NCI-H2107 treated with DMSO at 0.1 percent for 48 hours (cell line): ENCODE results near the gene MTMR3.
"Not testable (repeated sequence)": the region's sequence is repeated elsewhere in the genome, so short reads cannot be mapped to it uniquely, and the experiment has no call there.

ENCODE experiments used
- DNase-seq: peaks from one replicate; lab custom pipeline; 2025; ENCODE audit not compliant: unreplicated experiment; lab: John Stamatoyannopoulos, UW

MTMR3 gene

DNA sequence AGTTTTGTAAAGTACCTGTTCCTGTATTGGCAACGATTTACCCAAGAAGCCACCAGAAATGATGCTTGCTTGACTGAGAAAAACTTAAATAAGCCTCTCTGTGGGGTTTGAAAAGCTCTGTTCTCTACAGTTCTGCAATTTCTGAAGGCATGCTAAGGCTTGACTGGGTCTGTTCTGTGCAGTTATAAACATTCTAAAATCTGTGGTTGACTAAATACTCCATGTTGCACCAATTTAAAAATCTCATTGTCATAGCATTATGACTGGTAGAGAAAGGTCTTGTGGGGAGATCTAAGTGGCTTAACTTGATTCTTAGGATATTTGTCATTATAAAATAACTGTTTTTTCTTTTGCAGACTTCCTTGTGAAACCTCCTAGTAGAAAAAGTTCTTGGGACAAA lies 73.7 kb downstream of the MTMR3 start:
- DNase-seq, result no peak

DNA sequence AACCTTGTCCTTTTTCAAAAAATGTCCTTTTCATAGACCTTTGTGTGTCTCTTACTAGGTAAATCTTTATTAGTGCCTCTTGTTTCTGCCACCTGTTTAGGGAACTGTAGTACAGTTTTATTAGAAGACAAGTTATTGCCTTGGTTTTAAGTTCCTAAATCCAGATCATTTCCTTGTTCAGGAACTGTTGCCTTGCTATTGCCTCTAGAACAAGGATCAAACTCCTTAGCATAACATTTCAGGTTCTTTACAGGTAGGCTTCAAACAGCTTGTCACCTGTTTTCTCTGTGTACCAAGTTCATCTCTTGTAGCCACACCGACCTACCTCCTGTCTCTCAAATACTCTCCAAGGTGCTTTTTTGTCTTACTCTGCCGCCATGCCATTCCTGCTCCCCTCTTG lies 75.2 kb downstream of the MTMR3 start:
- no peak for DNase-seq

DNA sequence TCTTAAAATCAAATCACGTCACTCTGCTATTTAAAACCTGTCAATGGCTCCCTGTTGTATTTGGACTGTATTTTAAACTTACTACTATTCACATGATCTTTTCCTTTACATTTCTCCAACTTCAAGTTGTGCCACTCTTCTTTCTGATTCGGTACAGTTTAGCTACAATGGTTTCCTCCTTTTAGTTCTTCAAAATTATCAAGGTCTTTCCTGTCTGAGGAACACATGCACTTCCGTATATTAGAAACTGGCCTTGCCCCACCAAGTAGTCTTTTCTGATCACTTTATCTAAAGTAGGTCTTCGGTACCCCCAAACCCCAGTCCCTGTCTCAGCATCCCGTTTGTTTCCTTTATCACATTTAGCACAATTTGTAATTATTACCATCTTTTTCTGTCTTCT lies 81.8 kb downstream of the MTMR3 start:
- no peak for DNase-seq

DNA sequence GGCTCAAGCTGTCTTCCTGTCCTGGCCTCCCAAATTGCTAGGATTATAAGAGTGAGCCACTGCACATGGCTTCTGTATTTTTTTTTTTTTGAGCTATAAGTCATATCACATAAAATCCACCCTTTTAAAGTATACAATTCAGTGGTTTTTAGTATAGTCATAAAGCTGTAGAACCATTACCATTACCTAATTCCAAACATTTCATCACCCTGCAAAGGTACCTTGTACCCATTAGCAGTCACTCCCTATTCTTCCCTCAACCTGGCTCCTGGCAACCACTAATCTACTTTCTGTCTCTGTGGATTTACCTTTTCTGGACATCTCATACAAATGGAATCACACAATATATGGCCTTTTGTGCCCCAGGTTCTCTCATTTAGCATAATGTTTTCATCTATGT lies 84.5 kb downstream of the MTMR3 start:
- DNase-seq, result no peak

DNA sequence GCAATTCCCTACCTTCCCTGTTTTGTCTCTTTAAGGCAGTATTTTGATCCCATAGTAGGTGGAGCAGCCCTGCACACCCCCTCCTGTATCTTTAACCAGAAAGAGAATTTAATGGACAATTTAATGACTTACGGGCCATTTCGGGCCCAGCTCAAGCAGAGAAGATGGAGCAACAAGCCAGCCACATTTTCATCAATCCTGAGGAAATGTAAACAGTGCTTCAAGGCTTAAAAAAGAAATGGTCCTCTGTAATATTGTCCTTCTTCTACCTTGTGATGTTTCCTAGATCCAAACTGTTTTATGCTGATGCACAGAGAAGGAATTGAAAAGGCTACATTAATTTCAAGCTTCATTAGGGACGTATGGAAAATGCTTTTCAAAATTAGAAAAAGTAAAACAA lies 88.6 kb downstream of the MTMR3 start:
- DNase-seq, result no peak

DNA sequence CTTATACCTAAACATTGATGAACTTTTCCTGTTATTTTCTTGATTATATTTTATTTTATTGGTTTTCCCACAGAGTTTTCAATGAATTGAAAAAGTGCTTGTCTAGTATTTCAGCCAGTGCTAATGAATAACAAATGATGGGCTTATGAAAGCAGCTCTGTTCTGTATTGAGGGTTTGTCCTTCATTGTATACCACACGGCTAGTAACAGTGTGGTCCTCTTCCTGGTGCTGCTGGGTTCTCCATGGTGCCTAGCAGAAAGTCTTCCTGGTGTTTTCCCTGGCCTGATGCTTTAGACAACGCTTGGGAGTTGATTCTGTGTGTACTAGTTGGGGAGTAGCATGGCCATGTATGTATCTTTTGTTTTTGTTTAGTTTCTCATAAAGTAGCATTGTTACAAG lies 89.1 kb downstream of the MTMR3 start:
- DNase-seq, result no peak

DNA sequence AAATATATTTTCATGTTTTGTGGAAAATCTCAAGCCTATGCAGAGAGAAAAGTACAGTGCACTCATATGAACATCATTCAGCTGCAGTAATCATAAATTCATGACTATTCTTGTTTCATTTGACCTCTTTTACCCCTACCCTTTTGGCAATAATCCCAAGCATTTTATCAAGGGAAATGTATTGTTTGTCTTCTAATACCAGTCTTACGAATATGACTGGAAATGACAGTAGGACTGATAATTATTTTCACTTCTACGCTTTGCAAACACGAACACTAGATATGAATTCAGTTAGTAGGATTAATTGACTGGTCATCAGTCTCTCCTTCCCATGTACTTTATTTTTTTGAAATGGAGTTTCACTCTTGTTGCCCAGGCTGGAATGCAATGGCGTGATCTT lies 90.3 kb downstream of the MTMR3 start:
- no peak for DNase-seq

DNA sequence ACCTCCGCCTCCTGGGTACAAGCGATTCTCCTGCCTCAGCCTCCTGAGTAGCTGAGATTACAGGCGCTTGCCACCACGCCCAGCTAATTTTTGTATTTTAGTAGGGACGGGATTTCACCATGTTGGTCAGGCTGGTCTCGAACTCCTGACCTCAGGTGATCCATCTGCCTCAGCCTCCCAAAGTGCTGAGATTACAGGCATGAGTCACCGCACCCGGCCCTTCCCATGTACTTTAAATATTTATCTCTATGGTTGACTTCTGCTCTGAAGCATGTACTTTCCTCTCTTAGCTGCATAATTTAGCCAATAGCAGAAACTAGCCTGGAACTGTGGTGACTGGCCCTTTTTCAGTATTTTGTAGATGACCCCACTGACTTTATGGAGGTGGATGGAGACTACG lies 90.7 kb downstream of the MTMR3 start:
- DNase-seq, result not testable (repeated sequence)

DNA sequence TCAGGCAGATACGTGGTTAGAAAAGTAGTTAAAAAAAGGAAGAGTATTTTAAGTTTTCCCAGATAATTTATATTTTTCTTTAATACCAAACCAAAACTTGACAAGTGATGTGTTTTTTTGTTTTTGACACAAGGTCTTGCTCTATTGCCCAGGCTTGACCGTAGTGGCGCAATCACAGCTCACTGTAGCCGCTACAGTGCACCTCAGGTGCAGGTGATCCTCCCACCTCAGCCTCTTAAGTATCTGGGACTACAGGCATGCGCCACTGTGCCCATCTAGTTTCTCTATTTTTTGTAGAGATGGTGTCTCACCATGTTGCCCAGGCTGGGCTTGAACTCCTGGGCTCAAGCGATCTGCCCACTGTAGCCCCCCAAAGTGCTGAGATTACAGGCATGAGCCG lies 92.5 kb downstream of the MTMR3 start:
- no peak for DNase-seq

DNA sequence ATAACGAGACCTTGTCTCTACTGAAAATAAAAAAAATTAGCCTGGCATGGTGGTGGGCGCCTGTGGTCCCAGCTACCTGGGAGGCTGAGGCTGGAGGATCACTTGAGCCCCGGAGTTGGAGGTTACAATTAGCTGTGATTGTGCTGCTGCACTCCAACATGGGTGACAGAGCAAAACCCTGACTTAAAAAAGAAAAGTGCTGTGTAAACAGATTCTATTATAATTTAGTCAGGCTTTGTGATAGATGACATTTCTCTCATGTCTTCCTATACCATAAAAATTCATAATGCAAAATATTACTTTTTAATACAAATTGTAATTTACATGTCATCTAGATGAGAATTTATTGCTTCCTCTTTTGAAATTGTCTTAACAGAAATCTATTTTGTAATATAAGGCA lies 94.1 kb downstream of the MTMR3 start:
- DNase-seq, result no peak

DNA sequence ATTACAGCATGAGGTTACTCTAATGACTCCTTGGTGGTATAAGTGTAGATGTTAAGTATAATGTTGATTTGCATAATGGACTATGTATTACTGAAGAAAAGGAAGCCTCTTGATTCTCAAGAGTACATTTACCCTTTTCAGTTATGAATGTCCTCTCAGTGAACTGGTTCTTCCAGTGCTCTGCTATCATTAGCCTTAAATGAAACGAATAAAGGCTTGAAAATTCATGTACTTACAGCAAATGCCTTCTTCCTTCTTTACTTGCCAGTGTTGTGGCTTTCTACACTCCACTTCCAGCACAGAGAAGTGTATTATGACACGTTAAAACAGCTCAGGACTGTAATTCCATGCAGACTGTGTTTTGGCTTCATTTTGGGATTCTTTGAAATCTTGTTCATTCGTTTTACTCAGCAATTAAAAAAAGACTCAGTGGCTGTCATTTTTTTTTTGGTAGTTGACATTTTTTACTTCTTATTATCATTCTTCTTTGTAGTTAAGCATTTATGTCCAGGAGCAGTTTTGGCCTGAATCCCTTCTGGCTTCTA lies 96.9 kb downstream of the MTMR3 start:
- DNase-seq, result peak; percentile 83

DNA sequence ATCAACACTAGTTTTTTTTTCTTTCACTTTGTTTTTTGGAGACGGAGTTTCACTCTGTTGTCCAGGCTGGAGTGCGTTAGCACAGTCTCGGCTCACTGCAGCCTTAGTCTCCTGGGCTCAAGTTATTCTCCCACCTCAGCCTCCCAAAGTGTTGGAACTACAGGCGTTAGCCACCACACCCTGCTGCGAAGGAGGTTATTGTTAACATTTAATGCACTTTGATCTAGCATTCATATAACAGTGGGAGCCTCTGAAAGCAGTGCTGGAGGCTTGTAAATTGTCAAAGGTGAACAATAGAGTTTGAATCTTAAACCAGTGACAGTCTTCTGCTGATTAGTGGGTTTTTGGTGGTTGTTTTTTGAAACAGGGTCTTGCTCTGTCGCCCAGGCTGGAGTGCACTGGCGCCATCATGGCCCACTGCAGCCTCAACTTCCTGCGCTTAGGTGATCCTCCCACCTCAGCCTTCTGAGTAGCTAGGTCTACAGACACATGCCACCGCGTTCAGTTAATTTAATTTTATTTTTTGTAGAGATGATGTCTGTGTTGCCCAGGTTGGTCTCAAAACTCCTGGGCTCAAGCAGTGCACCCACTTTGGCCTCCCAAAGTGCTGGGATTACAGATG lies 100.4 kb downstream of the MTMR3 start:
- DNase-seq, result no peak

DNA sequence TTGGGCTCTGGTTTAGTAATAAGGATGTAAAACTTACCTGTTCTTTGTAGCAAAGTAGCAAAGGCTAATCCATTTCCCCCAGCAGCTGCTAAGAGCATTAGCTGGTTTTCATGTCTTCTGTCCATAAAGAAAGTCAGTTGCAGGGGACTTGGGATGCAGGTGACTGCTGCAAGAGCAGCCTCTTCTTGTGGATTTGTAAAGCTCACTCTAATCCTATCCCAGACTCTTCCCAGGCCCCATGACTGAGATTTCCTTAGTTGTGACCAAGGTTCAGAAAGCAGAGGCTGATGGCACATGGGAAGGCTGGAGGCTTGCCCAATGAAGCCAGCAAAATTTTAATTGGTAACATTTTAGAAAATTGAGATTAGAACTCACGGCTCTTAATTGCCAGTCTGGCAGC lies 102.9 kb downstream of the MTMR3 start:
- DNase-seq, result no peak

DNA sequence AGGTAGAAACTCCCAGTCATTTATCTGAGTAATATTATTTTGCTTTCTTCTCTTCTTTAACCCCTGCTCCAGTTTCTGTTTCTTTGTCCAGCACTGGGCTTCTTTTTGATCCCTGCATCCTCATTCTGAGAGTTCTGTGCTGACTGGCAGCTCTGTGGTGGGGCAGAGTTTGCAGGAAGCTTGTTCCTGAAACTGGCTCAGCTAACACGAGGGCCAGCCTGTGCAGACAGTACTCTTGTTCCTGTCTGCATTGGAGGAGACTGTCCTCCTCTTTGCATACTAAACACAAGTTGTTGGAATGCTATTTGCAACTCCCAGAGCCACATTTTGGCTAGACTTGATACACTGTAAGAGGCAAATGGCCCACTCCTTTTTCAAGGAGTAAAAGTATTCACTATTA lies 104.2 kb downstream of the MTMR3 start:
- DNase-seq, result no peak

DNA sequence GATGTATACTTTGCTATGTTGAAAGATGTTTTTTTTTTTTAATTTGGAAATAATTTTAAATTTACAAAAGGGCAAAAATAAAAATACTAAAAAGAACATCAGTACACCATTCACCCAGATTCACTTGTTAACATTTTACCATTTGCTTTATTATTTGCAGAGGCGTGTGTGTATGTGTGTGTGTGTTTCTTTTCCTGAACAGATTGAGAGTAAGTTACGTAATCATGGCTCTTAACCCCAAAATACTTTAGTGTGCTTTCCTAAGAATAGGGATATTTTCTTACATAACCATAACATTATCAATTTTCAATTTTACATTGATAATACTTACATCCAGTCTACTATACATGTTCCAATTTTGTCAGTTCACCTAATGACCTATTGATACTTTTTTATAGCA lies 105.7 kb downstream of the MTMR3 start:
- DNase-seq, result no peak

DNA sequence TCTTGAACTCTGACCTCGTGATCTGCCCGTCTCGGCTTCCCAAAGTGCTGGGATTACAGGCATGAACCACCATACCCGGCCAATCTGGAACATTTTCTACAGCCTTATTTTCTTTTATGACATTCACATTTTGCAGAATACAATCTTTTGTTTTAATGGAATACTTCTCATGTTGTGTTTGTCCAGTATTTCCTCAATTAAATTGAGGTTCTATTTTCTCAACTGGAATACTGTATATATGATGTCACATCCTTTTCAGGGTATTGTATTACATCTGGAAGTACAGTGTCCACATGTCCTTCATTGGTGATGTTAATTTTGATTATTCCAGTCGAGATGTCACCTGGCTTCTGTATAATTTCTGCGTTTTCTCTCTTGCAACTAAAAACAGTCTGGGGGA lies 106.5 kb downstream of the MTMR3 start:
- DNase-seq, result no peak

DNA sequence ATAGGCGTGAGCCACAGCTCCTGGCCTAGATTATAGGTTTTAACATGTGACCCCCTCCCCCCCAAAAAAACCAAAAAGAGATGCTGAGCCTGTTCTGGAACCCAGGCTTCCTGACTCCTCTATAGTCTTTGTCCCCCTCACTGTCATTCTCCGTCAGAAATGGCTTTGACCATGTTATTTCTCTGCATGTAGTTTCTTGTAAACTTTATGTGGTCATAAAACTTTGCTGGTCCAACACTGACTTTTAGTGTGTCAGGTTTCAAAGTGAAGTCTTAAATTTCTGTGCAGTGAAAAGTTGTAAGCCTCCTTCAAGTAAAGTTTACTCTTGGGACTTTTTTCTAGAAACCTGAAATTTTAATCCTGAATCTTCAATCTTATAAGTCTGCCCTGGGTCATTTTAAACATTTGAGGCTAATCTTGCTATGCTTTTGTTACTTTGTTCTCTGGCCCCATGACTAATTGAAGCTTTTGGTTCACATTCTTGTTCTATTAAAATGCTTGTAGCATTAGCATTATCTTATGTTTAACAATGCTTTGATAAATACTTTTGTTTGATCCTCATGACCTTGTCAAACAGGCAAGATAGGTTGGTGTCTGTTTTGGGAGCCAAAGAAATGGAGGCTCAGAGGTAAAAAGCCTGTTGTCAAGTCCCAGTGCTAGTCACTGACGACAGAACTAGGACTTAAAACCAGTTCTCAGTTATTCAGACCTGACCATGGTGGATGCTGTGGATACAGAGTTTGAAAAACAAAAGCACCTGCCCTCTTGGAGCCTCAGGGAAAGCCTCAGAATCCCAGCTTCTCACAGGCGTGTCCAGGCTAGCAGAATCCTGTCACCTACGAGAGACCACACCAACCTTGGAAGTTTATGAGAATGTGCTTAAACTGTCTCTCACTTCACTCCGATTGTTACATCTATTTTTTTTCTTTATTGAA lies 109.6 kb downstream of the MTMR3 start:
- no peak for DNase-seq

DNA sequence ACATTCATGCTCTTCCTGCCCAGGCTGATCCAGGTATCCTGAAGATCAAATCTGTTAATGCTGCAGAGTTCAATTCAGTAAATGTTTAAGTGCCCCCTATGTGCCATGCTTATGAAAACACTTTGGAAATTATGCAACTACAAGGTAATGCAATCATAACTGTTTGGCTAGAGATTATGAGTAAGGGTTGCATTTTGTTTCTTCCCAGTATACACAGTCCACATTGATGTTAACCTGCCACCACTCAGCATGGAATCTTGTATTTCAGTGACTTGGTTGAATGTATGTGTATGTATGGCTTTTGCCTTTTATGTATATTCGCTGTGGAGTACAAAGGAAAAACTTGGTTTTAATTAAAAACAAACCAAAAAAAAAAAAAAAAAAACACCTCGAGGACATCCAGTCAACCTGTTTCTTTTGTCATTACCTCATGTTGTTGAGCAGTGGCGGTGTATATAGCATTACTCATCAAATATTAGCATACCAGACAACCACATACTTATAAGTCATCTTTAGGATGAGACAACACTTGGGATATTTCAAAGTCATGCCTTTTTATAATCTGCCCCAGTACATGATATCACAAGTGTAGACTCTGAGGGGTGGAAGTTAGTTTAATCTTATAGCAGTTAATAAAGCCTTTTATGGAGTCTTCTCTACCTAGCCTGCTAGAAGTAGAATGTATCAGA lies 111.2 kb downstream of the MTMR3 start:
- DNase-seq, result no peak

DNA sequence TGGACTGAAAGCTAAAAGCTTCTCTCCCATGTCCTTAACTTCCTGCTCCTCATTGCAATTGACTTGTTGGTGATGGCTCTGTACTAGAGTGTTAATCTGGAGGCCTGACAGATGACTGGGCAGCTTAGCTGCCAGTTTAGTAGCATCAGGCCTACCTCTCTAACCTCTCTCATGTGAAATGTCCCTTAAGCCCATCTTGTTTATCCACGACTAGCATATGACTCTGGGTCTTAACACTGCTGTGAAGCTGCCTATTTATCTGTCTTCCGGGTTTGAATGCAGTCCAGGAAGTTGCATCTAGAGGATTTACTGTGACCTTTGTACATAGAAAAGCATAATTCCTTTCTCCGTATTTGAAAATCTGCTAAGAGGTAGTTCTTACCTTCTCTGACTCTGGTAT lies 112.0 kb downstream of the MTMR3 start:
- no peak for DNase-seq

DNA sequence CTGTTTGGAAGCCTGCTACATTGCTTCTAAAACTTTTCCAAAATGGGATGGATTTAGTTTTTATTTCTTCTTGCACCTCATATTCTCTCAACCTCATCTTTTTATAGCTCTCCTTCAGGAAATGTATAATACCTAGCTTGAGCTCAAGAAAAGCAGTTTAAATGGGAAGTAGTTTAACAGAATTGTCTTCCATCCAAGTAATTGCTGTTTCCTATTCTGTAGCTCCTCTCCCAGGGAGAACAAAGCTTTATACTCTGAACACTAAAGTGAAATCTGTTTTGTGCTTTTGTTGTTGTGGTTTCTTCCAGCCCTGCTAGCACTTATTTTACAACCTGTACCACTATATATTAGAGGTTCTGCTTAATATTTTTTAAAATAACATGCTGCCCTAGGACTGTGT lies 114.1 kb downstream of the MTMR3 start:
- no peak for DNase-seq

DNA sequence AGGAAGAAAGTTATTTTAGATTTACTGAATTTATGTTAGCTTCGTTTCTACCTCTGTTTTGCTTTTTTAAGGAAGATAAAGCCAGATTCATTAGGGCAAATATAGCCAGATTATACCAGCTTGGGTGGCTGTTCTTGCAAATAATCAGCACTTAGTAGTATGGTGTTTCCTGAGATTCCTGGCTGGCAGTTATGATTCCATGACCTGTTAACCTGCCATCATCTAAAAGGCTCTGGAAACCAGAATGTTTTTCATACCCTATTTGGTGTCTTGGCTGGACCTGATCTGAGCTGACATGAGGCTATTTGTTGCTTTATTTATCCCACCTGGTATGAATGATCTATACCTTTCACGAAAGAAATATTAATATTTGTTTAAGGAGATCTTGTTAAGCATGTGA lies 114.5 kb downstream of the MTMR3 start:
- no peak for DNase-seq
